ENCODE results near the gene WDR1.

WDR1 gene

GRCh38 chr4:10112658-10113284, 3.8 kb downstream of the WDR1 start:
- no peak for TF ChIP-seq CTCF (IDR thresholded peaks at IDR 0.05; ENCODE audit: extremely low read depth, missing control alignments)
- no peak for DNase-seq (ENCODE audit: low spot score)

DNA sequence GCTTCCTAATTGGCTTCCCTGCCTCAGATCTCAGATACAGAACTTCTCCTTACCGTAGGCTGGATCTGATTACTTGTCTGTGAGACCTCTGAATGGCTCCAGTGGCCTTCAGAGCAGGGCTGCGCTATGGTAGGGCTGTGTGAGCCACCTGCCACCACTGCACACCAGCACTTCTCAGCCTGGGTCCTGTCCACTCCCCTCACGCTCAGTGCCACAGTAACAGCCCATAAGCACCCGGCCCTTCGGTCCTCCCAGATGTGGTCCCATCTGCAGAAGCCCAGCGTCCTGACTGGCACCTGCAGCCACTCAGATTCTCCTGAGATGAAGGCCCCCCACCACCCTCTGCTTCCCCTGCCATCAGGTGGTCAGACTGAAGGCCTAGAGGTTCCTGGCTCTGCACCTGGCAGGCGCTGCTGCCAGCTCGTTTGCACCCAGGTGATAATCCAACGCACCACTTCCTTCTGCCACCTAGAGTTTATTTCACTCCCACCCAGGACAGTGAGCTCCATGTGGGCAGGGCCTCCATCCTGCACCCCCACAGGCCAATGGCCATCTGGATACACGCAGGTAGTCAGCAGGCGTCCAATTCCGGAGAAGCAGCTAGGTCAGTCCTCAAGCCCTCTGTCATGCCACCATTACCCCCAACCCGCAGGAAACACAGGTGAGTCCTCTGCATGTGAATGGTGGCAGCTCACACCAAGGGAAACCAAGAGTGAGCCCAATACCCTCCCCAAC, 5.4 kb downstream of the WDR1 start:
- DNase-seq (ENCODE audit: low spot score) = no peak
- TF ChIP-seq CTCF (IDR thresholded peaks at IDR 0.05; ENCODE audit: extremely low read depth, missing control alignments) = no peak

DNA sequence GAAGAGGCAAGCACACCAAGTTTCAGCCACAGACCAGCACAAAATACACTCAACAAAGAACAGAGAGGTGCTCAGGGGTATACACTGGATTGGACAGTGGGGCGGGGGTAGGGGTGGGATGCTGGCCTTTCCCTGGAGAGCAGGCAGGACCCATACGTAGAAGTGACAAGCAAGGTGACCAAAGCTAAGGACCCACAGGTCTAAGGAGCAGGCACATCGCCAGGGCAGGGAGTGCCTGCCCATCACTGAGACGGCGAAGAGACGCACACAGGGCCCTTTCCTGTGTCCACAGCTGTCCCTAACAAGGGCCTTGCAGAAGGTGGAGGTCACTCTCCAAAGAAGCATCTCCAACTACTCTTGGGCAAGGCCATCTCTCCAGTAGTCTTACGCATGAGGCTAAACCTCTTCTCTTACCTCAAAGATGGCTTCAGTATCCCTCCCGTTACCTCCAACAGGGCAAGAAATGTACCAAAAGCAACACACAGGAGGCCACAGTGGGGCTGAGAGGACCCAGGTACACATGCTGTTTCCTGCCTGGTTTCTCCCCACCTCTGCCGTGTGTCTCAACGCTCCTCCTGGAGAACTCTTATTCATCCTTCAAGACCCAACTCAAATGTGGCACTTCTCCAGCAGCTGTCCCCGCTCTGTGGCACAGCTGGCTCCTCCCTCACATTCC, 6.5 kb downstream of the WDR1 start:
- DNase-seq (ENCODE audit: low spot score) = no peak
- no peak for TF ChIP-seq CTCF (IDR thresholded peaks at IDR 0.05; ENCODE audit: extremely low read depth, missing control alignments)

DNA sequence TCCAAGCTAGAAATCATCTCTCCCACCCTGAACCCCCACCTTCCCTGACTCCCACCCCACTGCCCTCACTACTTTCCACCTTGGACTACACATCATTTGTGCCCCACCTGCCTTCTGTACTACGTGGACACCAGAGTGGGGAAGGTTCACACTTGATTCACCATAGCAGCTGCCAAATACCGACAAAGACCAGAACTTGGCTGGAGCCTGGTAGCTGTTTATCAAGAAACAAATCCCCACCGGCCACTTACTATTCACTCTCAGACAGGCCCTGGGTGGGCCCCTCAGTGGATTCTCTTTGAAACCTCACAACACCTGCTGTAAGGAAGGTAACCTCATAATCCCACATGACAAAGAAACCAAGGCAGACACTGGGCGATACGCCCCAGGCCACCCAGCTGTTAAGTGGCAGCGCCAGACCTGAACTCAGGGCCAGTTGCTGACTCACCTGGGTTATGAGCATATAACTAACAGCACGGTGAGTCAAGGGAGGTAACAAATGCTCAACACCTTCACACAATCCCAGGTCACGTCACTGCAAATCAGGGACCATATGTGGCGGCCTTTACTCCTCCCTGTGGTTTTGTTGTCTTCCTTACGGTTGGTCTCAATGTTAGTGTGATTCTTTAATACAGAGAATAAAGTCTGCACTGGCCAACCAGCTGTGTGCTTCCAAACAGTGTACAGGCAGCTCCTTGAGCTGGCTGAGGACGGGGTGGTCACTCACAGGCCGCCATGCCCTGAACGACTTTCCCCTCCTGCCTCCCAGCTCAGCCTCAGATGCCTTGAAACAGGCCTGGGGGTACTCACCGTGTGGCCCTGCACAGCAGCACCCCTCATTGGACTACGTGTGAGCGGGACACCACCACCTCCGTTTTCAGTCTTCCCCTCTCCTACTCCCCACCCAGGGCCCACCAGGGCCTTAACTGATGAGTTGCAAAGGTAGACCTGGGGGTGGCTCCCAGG, 7.5 kb downstream of the WDR1 start:
- TF ChIP-seq CTCF (IDR thresholded peaks at IDR 0.05; ENCODE audit: extremely low read depth, missing control alignments) = no peak
- no peak for DNase-seq (ENCODE audit: low spot score)

GRCh38 chr4:10108391-10108790, 8.2 kb downstream of the WDR1 start:
- DNase-seq (ENCODE audit: low spot score) = no peak
- TF ChIP-seq CTCF (IDR thresholded peaks at IDR 0.05; ENCODE audit: extremely low read depth, missing control alignments) = no peak

GRCh38 chr4:10107111-10108091, 9.2 kb downstream of the WDR1 start:
- no peak for TF ChIP-seq CTCF (IDR thresholded peaks at IDR 0.05; ENCODE audit: extremely low read depth, missing control alignments)
- no peak for DNase-seq (ENCODE audit: low spot score)
